DMS 273 (cell line): ENCODE data around the gene APBA2.

Experiments
- DNase-seq: peaks from one replicate; lab custom pipeline; 2025; ENCODE audit not compliant: unreplicated experiment; lab: John Stamatoyannopoulos, UW

APBA2 gene

DNA sequence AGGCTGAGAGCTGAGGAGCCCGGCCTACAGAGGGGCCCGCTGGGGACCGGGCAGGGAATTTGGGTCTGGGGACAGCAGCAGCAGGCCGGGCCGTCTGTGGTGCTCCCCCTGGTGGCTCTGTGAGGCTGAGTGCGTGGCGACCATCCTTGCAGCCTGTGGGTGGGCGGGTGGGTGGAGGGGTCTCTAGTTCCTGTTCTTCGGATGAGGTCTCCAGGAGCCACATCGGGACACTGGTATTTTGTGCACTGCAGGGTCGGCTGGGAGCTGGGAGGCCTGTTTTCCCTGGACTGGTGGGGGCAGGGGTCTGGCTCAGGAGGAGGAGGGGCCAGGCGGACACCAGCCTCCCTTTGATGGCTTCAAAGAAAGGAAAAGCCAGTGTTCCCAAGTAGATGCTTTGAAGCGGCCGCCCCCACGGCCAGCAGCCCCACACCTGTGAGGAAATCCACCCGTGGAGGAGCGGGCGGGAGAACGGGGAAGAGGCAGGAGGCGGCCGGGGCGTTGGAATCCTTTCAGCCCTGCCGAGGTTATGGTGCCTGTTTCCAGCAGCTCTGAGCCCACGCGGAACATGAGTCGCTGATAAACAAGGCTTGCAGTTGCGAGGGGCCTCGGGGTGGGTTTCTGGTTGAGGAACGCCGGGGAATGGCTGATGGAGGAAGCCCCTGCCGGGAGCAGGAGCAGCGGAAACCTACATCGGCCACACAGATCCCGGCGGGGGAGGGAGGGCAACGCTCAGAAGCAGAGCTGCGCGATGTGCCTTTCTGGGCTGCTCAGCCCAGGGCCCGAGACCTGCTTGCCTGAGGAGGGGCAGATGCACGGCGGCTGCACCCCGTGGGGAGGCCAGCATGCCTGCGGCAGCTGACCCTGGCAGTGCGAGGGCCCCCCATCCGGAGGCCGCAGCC is 229.6 kb downstream of the APBA2 start:
- no peak for DNase-seq

DNA sequence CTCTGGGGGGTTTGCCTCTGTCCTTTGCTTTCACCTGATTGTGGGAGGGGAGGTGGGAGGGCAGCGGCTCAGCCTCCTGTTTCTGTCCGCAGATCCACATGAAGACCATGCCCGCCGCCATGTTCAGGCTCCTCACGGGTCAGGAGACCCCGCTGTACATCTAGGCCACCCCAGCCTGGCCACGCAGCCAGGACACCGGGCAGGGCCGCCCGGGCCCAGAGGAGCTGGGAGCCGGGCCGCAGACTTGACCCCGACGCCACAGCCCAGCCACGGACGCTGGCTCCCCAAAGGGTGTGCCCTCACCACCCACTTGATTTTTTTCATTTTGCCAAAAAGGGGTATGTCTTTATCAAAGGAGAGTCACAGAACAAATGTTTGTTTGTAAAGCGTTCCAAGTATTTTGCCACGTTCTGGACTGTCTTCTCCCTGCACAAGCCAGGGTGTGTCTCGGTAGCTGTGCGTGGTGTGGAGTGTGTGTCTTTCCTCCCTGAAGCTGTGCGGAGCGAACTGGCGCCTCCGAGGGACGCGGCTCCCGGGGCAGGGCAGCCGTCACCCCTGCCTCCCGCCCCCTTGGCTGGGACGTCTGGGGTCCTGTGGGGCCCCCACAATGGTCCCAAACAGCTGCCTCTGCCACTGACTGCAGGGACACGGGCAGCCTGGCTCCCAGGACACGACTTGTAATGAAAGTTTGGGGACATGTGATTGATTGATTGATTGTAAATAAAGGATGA is 231.4 kb downstream of the APBA2 start:
- no peak for DNase-seq

DNA sequence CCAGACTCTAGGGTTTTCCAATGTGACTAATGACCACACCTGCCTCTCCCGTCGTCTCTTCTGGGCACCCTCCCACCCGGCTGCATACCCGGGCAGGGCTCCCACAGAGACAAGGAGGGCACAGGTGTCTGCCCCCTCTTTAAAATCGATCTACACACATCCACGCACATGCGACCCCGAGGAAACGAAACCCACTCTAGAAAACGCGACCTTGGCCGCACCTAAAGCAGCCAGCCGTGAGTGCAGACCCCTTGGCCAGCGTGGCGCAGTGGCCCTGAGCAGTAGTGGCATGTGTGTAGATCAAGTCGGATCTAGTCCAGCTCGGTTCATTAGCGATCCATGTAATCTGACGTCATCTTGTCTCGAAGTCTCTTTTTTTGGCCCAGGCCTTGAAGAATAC is 232.0 kb downstream of the APBA2 start:
- no peak for DNase-seq

DNA sequence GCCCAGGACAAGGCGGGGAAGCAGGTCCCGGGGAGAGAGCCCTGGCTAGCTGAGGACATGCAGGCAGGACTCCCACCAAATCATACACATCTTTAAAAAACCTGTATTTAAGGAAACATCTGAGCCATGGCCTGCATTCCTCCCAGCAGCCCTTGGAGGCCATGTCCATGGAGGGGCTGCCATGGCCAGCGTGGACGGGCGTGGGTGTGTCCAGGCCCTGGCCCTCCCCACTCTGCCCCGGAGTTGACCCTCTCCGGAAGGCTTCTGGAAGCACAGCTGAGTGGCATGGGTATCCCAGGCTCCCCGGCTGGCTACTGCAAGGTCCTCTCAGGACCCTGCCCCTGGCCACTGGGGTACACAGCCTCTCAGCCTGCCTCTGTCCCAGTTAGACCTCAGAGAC is 234.1 kb downstream of the APBA2 start:
- no peak for DNase-seq

DNA sequence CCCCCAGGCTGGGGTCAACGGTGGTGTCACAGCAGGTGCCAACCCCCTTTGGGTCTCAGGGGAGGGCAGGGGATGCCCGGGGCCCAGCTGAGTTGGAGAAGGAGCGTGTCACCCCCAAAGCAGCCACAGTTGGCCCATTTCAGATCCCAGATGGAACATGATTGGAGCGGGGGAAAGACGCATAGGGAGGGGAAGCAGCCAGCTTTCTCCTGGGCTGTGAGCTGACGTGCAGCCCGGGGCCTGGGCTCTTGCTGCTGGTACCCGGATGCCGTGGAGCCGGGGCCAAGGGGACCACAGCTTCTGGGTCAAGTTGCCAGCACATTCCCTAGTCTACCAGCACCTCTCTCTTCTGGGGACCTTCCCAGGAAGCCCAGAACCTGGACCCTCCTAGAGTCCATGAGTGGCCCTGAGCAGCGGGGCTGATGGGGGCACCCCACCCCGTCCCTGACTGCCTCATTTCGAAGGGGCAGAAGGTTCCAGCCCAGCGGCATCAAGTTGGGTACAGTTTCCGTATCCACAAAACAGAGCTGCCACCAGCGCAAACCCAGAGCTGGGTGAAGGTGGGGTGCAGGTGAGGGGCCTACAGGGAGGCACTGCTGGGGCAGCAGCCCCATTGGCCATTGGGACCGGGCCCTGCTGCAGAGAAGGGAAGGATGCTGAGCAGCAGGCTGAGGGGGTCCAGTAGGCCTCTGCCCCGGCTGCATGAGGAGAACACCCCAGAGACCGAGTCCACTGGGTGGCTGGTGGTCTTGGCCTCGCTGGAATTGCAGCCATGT is 235.0 kb downstream of the APBA2 start:
- DNase-seq, result no peak

DNA sequence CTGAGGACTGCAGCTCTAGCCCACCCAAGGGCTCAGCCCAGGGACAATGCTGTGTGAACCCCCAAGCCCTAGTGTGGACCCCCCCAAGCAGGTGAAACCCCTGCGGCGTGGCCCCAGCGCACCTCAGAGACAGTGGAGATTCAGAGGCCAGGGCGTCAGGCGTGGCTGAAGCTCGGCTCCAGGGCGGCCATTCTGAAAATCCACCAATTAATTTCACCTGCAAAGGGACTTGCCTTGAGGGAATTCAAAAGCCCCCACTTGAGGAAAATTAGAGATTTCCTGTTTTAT is 235.5 kb downstream of the APBA2 start:
- no peak for DNase-seq

DNA sequence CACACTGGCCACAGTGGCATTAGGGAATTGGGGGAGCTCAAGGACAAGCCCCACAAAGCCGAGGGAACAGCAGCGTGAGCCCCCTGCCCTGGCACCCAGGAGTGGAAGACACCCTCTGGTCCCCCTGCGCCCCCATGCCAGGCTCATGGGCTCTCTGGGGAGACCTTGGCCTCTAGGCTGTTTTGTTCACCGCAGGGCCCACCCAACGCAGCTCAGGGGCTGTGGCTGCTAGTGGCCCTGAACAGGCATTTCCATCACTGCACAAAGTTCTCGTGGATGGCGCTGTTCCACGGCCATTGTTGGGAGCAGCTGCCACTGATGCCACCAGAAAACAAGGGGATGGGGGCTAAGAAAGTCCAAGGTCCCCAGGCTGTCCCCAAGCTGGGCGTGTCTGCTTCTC is 236.1 kb downstream of the APBA2 start:
- DNase-seq, result no peak

DNA sequence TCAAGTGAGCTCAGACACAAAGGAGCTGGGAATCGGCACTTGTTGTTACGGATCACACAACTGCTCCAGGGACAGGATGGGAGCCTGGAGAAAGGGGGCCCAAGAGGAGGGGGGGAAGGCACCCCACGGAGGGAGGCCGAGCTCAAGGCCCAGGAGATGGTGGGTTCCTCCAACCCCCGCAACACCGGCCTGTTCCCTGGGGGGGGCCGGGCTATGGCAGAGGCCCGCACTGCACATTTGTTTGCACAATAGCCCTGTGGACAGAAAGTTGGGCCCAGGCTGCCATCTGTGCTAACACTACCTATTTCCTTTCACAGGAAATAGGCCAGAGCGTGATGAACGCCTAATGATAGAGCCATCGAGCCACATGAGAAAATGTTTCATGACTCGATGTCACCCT is 236.7 kb downstream of the APBA2 start:
- DNase-seq, result no peak

DNA sequence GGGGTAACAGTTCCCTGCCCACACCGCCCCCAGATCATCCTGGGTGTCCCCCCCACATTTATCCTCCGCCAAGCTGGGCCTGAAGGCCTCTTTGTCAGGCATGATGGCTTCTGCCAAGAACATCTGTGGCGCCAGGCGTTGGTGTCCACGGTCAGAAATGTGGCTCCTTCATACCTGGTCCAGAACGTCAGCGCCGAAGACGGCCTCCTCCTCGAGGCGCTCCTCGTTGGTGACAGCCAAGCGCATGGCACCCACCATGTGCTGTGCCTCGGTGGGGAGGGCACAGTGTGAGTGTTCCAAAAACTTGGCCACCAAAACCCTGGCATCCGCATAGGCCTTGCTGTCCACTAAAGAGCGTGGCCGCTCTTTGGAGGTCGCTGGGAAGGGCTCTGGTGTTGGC is 237.4 kb downstream of the APBA2 start:
- no peak for DNase-seq

DNA sequence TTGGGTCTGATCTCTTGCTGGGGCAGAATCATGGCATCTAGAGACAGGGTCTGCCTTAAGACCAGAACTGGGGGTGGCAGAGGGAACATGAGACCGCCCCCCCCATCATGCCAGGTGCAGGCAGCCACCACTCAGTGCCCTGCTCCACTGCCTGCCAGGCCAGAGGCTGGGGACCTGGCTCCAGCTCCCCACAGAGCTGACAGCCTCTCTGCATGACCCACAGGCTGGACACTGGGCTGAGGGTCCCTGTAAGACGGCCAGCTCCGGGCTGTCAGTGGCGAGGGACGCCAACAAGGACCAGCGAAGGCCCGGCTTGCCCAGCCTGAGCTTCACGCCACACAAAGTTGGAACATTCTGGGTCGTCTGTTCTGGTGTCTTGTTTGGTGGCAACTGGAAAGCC is 238.2 kb downstream of the APBA2 start:
- DNase-seq, result no peak

DNA sequence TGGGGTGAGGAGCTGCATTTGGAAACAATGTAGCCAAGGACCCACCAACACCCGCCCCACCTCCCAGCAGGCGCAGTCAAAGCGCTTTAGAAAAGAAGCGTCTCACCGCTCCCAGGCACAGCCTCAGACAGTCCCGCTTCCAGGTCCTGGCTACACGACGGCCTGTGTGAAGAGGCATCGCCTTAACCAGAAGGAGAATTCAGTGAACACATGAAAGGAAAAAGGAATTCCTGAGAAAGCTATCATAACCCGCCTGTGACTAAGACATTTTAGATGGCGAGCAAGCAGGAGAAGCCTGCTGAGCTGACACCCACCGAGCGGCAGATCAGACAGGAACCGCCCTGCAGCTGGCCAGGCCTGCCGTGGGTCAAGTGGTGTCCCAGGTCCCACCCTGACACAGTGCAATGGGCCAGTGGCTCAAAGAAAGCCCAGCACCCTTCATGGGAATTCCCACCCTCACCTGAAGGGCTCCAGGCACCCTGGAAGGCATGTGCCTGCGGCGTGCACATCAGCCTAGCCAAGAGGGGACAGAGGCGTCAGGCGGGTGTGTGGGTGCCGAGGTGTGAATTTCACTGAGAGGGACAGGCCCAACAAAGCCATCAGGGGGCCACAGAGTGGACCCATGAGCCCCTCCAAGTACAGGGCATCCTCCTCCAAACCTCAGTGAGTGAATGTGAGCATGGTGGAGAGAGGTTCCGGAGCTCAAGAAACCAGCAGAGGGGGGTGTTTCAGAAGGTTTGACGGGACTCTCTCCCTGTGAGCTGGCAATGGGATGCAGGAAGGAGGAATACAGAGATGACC is 239.0 kb downstream of the APBA2 start:
- DNase-seq, result peak; percentile 54

DNA sequence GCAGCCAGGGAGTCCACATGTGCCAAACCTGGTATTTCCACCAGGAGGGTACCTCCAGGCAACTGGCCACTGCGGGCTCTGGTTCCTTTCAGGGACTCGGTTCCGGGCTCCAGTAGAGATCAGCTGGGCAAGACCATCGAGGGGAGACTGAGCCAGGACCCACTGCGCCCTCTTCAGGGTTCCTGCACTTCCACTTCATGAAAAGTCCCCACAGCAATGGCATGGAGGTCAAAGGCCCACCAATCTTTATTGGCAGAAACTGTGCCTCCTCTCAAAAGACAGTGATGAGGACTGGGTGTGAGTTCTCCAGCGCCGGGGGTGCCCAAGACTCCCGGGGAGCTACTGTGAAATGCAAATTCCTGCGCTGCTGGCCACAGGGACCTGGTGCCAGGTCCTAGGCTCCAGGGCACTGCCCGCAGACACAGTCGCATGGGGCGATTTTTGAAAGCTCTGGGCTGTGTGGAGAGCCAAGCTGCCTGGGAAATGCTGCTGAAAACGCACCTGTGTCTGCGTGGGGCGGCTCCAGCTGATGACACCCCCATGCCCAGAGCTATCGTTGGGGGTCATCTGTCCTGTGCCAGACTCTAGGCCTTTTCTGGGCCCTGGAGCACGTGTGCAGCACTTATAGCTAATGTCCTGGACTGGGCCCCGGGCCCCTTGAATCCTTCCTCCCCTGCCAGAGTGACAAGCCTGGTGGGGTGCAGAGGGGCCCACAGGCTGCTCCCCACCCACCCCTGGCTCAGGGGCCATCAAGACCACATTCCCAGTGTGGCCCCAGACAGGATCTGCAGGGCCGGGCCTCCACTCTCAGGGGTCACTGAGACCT is 239.8 kb downstream of the APBA2 start:
- no peak for DNase-seq

DNA sequence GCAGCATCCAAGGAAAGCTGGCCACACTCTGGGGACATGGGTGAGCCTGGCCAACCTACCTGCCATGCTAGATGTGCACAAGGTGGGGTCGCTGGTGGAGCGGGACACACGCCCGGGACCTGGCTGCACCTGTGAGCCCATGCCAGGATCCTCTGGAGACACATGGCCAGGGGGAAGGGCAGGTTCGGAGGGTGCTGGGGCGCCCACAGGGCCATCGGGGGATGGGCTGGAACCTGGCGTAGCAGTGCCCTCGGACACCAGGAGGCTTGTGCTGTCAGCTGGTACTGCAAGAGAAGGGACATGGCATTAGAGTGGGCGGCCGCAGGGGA is 240.4 kb downstream of the APBA2 start:
- DNase-seq, result no peak

DNA sequence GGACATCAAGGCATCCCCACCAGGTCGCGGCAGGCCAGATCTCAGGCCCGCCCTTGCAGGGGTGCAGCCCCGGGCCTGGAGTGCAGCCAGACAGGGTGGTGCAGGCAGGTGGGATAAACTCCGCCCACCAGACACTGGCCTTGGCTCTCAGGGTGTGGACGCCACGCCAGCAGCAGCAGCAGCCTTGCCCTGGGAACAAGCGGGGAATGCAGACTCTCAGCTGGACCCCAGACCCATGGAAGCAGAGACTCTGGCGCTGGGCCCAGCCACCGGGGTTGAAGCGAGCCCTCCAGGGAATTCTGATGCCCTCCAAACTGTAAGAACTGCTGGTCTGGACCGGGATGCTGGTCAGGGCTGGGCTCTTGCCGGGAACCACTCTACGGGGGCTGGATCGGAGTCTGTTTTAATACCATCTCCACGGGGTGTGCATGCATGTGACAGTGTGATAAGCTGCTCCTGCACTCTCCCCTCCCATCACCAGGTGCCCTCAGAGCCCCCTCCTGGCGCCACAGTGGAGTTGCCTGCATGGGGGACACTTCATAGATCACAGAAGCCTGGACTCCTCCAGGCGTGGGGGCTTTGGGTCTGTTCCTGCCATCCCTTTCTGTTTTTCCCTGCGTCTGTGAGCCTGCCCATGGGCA is 241.2 kb downstream of the APBA2 start:
- DNase-seq, result peak; percentile 41

DNA sequence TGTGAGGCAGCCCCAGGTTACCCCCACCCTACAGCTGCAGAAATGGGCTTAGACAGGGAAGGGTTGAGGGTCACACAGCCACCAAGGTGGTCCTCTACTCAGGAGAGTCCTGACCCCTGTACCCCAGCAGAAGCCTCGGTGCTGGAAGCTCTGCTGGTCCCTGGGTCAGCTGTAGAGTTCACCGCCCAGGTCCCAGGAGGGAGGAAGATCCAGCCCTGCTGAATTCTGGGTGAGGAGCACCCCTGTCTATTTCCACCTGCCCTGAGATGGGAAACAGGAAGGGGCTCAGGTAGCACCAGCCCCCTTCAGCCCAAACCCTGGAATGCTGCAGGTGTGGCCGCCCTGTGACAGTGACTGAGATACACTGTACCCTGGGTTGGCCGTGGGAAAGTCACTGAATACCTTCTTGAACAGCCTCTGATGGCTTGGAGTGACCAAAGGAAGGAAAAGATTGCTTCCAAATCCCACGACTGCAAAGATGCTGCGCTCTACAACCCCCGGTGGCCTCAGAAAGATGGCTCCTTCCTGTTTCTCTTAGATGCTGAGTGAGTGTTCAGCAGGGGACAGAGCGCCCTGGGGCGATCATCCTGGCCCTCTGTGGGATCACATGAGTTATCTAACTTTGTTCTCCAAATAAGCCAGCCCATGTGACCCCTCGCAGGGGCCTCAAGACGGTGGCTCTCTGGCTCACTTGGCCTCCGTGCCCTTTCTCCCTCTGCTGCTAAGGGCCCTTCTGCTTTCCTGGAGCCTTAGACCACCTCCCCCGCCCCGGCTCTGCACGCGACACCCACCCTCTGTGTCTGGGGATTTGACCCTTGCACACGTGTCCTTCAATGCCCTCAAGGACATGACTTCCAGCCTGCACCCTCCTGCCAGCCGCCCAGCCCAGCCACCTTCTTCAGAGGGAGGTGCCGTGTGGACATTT is 242.0 kb downstream of the APBA2 start:
- no peak for DNase-seq

DNA sequence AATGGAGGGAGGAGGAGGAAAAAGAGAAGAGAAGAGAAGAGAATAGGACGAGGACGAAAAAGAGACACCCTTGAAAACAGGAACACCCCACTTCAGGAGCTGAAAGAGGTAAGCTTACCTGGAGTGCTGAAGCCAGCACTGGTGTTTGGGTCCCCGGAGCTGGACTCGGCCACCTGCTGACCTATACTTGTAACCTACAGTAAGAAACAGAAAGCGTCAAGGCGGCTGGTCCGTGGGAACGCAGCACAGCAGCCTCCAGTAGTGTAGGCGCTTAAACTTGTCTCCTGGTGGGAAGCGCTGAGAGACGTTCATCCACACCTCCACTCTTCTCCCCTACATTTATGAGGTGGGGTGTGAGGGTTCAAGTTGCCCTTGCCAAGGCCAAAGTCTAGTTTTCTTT is 242.9 kb downstream of the APBA2 start:
- DNase-seq, result no peak

DNA sequence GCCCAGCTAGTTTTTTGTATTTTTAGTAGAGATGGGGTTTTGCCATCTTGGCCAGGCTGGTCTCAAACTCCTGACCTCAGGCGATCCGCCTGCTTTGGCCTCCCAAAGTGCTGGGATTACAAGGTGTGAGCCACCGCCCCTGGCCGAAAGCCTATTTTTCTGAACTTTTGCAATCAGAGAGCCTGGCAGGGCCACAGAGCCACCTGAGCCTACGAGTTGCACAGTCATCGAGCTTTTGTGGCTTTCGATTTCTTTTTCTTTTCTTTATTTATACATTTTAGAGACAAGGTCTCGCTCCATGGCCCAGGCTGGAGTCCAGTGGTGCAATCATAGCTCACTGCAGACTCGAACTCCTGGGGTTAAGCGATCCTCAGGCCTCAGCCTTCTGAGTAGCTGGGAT is 243.4 kb downstream of the APBA2 start:
- no peak for DNase-seq

DNA sequence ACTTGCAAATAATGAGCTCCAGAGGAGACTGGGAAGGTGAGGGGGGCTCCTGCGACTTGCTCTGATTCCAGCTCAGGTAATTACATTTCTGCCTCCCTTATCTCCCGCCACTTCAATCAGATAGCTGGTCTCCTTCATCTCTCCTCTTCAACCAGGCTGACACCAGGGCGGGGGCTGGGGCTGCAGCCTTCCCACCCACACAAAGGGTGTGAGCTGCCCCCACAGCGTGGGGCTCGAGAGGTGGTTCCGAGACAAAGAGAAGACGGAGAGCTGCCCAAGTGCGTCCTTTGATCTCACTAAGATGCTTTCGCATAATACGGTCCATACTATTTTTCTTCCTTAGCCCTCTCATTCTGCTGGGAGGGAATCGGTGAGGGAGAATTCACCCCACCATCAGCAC is 244.2 kb downstream of the APBA2 start:
- DNase-seq, result no peak

DNA sequence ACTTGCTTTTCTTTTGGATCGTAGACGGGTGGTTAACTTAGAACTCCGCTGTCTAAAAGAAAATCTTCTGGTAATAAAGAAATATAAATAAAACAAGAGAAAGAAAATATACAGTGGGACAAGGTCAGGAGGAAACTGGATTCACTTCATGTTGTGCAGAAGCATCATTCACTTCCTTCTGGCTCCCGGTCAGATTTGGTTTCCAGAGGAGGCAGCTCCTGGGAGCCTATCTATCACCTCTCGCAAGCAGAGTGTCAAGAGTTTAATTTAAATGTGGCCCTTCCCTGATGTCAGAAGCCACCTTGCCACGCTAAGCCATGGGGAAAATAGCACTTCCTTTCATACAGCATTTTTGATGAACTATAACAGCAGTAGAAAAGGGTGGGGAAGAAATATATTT is 244.7 kb downstream of the APBA2 start:
- DNase-seq, result no peak
